ENCODE measurements around the gene RBPJL.
A peak's percentile ranks its signal among the peaks of the same experiment; 100 is the strongest.

Gene RBPJL

GRCh38 chr20:45291526-45291925 is 15.1 kb upstream of the RBPJL start:
- TF ChIP-seq CTCF (conservative IDR thresholded peaks at IDR 0.05; ENCODE audit: control insufficient read depth, insufficient read depth, low read depth, low read length) = no peak
- DNase-seq (ENCODE audit: low read depth) = no peak
- H3K4me3 ChIP-seq (ENCODE audit: control insufficient read depth, low read depth, low read length) = no peak overlapping the region

- TF ChIP-seq CTCF (conservative IDR thresholded peaks at IDR 0.05; ENCODE audit: control insufficient read depth, insufficient read depth, low read depth, low read length) = no peak
- DNase-seq (ENCODE audit: low read depth) = no peak
- no peak overlapping the region for H3K4me3 ChIP-seq (ENCODE audit: control insufficient read depth, low read depth, low read length)
These were observed 14.3 kb upstream of the RBPJL start for GRCh38 chr20:45292343-45292742.

GRCh38 chr20:45293041-45294002 is 13.3 kb upstream of the RBPJL start:
- H3K4me3 ChIP-seq (ENCODE audit: control insufficient read depth, low read depth, low read length) = peak overlapping the region; percentile 39
- TF ChIP-seq CTCF (conservative IDR thresholded peaks at IDR 0.05; ENCODE audit: control insufficient read depth, insufficient read depth, low read depth, low read length) = peak; percentile 80
- DNase-seq (ENCODE audit: low read depth) = peak; percentile 54

- no peak for TF ChIP-seq CTCF (conservative IDR thresholded peaks at IDR 0.05; ENCODE audit: control insufficient read depth, insufficient read depth, low read depth, low read length)
- no peak for DNase-seq (ENCODE audit: low read depth)
- H3K4me3 ChIP-seq (ENCODE audit: control insufficient read depth, low read depth, low read length) = no peak overlapping the region
These were observed 12.7 kb upstream of the RBPJL start for GRCh38 chr20:45294003-45294368.

- no peak for TF ChIP-seq CTCF (conservative IDR thresholded peaks at IDR 0.05; ENCODE audit: control insufficient read depth, insufficient read depth, low read depth, low read length)
- no peak overlapping the region for H3K4me3 ChIP-seq (ENCODE audit: control insufficient read depth, low read depth, low read length)
- DNase-seq (ENCODE audit: low read depth) = no peak
These were observed 12.0 kb upstream of the RBPJL start for GRCh38 chr20:45294659-45295058.

- no peak for TF ChIP-seq CTCF (conservative IDR thresholded peaks at IDR 0.05; ENCODE audit: control insufficient read depth, insufficient read depth, low read depth, low read length)
- H3K4me3 ChIP-seq (ENCODE audit: control insufficient read depth, low read depth, low read length) = no peak overlapping the region
- no peak for DNase-seq (ENCODE audit: low read depth)
These were observed 8.7 kb upstream of the RBPJL start for GRCh38 chr20:45297786-45298497.
